Psoas muscle (tissue), 8 donors: Measurements from ENCODE around the gene MBNL1. TPM values are rescaled to one million over a fixed set of nuclear protein-coding genes. Genes with fewer than 3 reads are reported as not detected.
"Not testable (repeated sequence)": the region's sequence is repeated elsewhere in the genome, so short reads cannot be mapped to it uniquely, and the experiment has no call there.

Experiments used
- ATAC-seq, 4 donors: fragments of 200-7000 bp; cut with Tn5 transposase; one replicate each; pipeline ENCODE4 v1.9.1; 2020; ENCODE audit warnings: moderate library complexity in 3 of 4, mild to moderate bottlenecking in 2 of 4
- DNase-seq, 2 donors: peaks; one replicate each; pipeline ENCODE4 v3.0.0-alpha.2; 2020
- H3K27ac ChIP-seq: fragments of 200-600 bp; one replicate; pipeline ENCODE4 v1.8.0; 2022
- H3K27me3 ChIP-seq, 3 donors: fragments of 200-600 bp in 1 of 3; one replicate each; pipeline versions ENCODE4 v1.6.1 to v1.8.0; 2013 to 2022; ENCODE audit warnings: low read length in 2 of 3, mild to moderate bottlenecking in 2 of 3, moderate library complexity in 1 of 3; ENCODE audit not compliant: insufficient read depth in 3 of 3
- H3K36me3 ChIP-seq, 2 donors: fragments of 200-600 bp in 1 of 2; one replicate each; pipeline versions ENCODE4 v1.6.1 to v1.8.0; 2013 to 2022; ENCODE audit warnings: low read depth in 1 of 2, mild to moderate bottlenecking in 1 of 2, moderate library complexity in 1 of 2; ENCODE audit not compliant: insufficient read depth in 1 of 2
- H3K4me1 ChIP-seq: fragments of 200-600 bp; one replicate; pipeline ENCODE4 v1.8.0; 2022
- H3K4me3 ChIP-seq: fragments of 200-600 bp; one replicate; pipeline ENCODE4 v1.8.0; 2022; ENCODE audit warnings: mild to moderate bottlenecking
- H3K9me3 ChIP-seq: fragments of 200-600 bp; one replicate; pipeline ENCODE4 v1.8.0; 2022
- WGBS, 3 donors: extraction: QIAGEN DNeasy Blood & Tissue Kit; methylation state at CpG; one replicate each; pipeline versions ENCODE4 v1.1.6 to v1.1.7; 2013; 5-methylcytosine and 5-hydroxymethylcytosine counted together
- intact Hi-C, 2 donors: fragments of 100-400 bp; cut with DNase I; formaldehyde crosslinking; loops; one replicate each; pipeline versions ENCODE4 v1.11.0 to v1.14.2; 2022
- polyA plus RNA-seq, 3 donors: library from polyadenylated mRNA; stranded (reverse); fragments of 200-250 nt; gene quantifications; one replicate each; pipeline ENCODE4 v1.2.3, GENCODE V29; 2013
- total RNA-seq, 4 donors: library from RNA; stranded (reverse); fragmentation: NEBNext Ultra II Directional in 2 of 4; extraction: Animal tissue kit (Norgen Biotek cat#: 25700) in 2 of 4; gene quantifications; one replicate each; pipeline versions ENCODE4 v1.2.1 to v1.2.4, GENCODE V29; 2021 to 2023
- TF ChIP-seq, protein P1 (sequence below): fragments of 200-600 bp; IDR thresholded peaks from one replicate; pipeline ENCODE4 v1.8.0; 2022; ENCODE audit warnings: antibody characterized with exemption
- donor health status: healthy with polysubstance abuse.
- donor health status: DM: no; HTN: no; CAD: no; lungs with moderate emphysema.
- donor health status: Bipolar disorder and iron deficiency.
- donor health status: healthy.
- donor health status: DM: yes; HTN: yes; CAD: no.
- donor health status: DM: no; HTN: no; CAD: no.
- donor health status: DM: no; HTN: no; CAD: no.
- donor health status: DM: yes; HTN: yes; CAD: no.

MBNL1 gene
- total and polyA plus RNA-seq, 7 donors: 27.4 to 281 (median 179) TPM

- DNase-seq (no peak), ATAC-seq (peak in 1 of 4 donors; percentile 13)
- Histone ChIP-seq H3K4me3 (peak overlapping the region; percentile 1), H3K36me3 (peaks cover 0 to 30% of the 10 kb centered on the region in 2 donors), H3K27me3 (no peaks in the 10 kb centered on the region), H3K4me1 (peaks cover 27% of the 10 kb centered on the region), H3K27ac (no peak overlapping the region), H3K9me3 (peaks cover 17% of the 10 kb centered on the region)
- 70 to 88% (median 76%) methylated on average over 2 of the region's 2 CpGs for WGBS, 3 donors
- TF ChIP-seq, protein P1, sequence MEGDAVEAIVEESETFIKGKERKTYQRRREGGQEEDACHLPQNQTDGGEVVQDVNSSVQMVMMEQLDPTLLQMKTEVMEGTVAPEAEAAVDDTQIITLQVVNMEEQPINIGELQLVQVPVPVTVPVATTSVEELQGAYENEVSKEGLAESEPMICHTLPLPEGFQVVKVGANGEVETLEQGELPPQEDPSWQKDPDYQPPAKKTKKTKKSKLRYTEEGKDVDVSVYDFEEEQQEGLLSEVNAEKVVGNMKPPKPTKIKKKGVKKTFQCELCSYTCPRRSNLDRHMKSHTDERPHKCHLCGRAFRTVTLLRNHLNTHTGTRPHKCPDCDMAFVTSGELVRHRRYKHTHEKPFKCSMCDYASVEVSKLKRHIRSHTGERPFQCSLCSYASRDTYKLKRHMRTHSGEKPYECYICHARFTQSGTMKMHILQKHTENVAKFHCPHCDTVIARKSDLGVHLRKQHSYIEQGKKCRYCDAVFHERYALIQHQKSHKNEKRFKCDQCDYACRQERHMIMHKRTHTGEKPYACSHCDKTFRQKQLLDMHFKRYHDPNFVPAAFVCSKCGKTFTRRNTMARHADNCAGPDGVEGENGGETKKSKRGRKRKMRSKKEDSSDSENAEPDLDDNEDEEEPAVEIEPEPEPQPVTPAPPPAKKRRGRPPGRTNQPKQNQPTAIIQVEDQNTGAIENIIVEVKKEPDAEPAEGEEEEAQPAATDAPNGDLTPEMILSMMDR: no peak
- intact Hi-C loops: no loop called here
These were observed 165.4 kb downstream of the MBNL1 start for GRCh38 chr3:152434142-152434541.

DNA sequence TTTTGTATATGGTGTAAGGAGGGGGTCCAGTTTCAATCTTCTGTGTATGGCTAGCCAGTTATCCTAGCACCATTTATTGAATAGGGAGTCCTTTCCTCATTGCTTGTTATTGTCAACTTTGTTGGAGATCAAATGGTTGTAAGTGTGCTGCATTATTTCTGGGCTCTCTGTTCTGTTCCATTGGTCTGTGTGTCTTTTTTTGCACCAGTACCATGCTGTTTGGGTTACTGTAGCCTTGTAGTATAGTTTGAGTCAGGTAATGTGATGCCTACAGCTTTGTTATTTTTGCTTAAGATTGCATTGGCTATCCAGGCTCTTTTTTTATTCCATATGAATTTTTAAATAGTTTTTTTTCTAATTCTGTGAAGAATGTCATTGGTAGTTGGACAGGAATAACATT, 166.5 kb downstream of the MBNL1 start:
- Histone ChIP-seq H3K9me3 (peaks cover 17% of the 10 kb centered on the region), H3K4me1 (peaks cover 32% of the 10 kb centered on the region), H3K36me3 (peaks cover 0 to 30% of the 10 kb centered on the region in 2 donors)
- H3K27me3 ChIP-seq, intact Hi-C loops, H3K27ac ChIP-seq, DNase-seq, ATAC-seq, H3K4me3 ChIP-seq: not testable (repeated sequence)

- Histone ChIP-seq H3K27ac (peak overlapping the region; percentile 61), H3K36me3 (peaks cover 0 to 28% of the 10 kb centered on the region in 2 donors), H3K27me3 (no peaks in the 10 kb centered on the region), H3K9me3 (peaks cover 17% of the 10 kb centered on the region), H3K4me1 (peaks cover 38% of the 10 kb centered on the region), H3K4me3 (peak overlapping the region; percentile 5)
- ATAC-seq (peak in 2 of 4 donors; percentile 25 to 33), DNase-seq (no peak)
- WGBS, 3 donors: 42 to 60% (median 45%) methylated on average over 7 of the region's 7 CpGs
- TF ChIP-seq, protein P1: no peak
- intact Hi-C loops: no loop called here
These were observed 168.2 kb downstream of the MBNL1 start for GRCh38 chr3:152436707-152437590.

- Histone ChIP-seq H3K27ac (peak overlapping the region; percentile 13), H3K36me3 (peaks cover 0 to 16% of the 10 kb centered on the region in 2 donors), H3K9me3 (peaks cover 17% of the 10 kb centered on the region), H3K4me1 (peaks cover 50% of the 10 kb centered on the region), H3K27me3 (no peaks in the 10 kb centered on the region), H3K4me3 (no peak overlapping the region)
- TF ChIP-seq, protein P1: no peak
- ATAC-seq (no peak), DNase-seq (no peak)
- intact Hi-C loops: no loop called here
- WGBS, 3 donors: 63 to 85% (median 68%) methylated on average over 1 of the region's 1 CpG
These were observed 169.5 kb downstream of the MBNL1 start for GRCh38 chr3:152438181-152438580.

DNA sequence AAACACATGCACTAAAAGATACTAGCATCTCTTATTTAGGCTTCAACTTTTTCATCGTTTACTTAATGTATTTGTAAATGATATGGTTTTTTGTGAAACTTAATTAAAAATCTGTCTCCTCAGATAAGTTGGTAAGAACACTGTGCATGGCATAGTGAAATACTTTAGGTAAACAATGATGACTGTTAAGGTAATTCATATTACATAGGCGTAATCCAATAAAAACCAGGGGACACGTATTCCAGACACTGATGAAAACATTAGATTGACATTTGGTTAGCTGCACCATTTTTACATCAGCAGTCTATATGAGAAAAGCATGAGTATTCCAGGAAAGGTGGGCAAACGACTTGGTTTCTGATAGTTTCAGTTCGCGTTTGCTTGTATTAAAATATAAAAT, 170.0 kb downstream of the MBNL1 start:
- TF ChIP-seq, protein P1: no peak
- H3K27me3 ChIP-seq: no peaks in the 10 kb centered on the region
- no peak for ATAC-seq
- H3K4me3 ChIP-seq: no peak overlapping the region
- peaks cover 0 to 11% of the 10 kb centered on the region in 2 donors for H3K36me3 ChIP-seq
- intact Hi-C loops: no loop called here
- peak overlapping the region; percentile 13 for H3K27ac ChIP-seq
- 71 to 80% (median 72%) methylated on average over 6 of the region's 6 CpGs for WGBS, 3 donors
- peaks cover 55% of the 10 kb centered on the region for H3K4me1 ChIP-seq
- DNase-seq: no peak
- peaks cover 16% of the 10 kb centered on the region for H3K9me3 ChIP-seq

DNA sequence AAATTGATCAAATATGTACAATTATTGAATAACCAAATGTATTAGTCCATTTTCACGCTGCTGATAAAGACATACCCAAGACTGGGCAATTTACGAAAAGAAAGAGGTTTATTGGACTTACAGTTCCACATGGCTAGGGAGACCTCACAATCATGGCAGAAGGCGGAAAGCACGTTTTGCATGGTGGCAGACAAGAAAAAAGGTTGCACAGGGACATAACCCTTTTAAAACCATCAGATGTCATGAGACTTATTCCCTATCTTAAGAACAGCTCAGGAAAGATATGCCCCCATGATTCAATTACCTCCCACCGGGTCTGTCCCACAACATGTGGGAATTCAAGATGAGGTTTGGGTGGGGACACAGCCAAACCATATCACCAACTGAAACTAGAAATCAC, 171.5 kb downstream of the MBNL1 start:
- intact Hi-C loops: loop anchor here (5.0 to 10.0 kb wide), 4 partner anchors 133 to 365 kb away; no protein-coding TSS in a partner anchor
- not testable (repeated sequence) for H3K9me3 ChIP-seq

More for the DNA sequence above, 171.5 kb downstream of the MBNL1 start:
- H3K36me3 ChIP-seq, H3K27me3 ChIP-seq, H3K4me3 ChIP-seq, ATAC-seq, DNase-seq: not testable (repeated sequence)
- H3K27ac ChIP-seq: peak overlapping the region; percentile 13
- WGBS, 3 donors: 69 to 84% (median 73%) methylated on average over 5 of the region's 5 CpGs
- peaks cover 71% of the 10 kb centered on the region for H3K4me1 ChIP-seq
